Measurements from ENCODE around the gene CANX.

The CANX gene

DNA sequence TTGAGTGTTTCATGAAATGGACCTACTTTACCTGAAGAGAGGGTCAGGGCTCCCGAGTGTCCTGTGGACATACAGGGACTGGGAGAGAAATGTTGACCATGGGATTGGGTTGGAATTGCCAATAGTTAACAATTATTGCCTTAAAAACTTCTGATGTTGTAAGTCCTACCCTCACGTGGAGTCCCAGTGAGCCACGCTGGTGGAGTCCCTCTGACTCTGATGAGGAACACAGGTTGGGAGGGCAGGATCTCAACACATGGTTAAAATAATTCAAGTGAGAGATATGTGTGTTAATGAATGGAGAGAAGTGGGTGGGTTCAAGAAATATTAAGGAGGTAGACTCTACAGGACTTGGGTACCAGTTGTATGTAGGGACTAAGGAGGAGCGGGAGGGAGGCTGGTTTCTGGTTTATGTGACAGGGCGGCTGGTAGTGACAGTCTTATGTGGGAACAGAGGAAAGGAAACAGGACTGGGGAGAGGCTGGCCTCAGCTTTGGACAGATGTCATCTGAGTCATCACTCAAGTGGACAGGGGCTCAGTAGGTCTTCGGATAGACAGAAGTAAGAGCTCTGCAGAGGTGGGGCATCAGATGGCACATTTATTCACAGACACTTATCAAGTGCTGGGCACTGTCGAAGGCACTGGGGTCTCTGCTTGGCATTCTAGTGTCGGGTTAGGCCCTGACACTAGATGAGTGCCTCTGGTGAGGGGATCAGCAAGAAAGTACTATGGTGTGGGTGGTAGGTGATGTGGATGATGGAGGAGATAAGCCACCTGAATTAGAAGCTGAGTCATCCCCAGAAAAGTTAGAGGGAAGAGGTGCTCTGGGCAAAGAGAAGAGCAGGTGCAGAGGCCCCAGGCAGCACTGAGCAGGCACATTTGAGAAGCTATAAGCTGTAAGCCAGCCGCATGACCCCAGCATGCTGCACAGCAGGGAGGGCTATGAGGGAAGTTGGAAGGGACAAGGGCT lies 61.1 kb downstream of the CANX start:
- DNase-seq = peak; percentile 36 to 52

DNA sequence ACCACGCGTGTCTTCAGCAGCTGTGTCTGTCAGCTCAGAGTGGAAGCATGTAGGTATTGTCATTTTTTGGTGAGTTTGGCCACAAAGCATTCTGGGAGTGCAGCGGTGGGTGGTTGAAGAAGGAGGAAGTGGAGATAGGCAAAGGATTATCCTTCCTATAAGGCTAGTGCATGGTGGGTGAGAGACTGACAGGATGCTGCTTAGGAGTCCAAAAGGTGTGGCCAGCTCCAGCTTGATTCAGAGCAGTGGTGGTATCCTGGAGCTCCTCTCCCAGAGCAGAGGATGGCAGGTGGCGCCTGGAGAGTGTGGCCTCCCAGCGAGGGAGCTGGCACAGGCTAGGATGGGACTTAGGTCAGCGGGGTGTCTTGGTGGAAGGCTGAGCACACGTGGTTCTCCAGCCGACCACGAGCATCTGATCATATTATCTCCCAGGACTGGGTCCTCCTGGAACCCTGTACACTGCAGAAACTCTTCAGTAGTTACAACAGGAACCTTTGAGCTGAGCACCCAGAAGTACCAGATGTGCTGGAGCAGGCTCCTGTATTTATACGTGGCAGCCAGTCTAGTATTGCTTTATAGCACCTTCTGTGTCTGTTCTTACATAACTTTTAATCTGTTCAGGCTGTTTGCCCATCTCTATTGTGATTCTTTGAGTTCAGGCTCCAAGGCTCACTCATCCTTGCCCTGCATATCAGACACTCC lies 63.5 kb downstream of the CANX start:
- DNase-seq = peak; percentile 34 to 52

DNA sequence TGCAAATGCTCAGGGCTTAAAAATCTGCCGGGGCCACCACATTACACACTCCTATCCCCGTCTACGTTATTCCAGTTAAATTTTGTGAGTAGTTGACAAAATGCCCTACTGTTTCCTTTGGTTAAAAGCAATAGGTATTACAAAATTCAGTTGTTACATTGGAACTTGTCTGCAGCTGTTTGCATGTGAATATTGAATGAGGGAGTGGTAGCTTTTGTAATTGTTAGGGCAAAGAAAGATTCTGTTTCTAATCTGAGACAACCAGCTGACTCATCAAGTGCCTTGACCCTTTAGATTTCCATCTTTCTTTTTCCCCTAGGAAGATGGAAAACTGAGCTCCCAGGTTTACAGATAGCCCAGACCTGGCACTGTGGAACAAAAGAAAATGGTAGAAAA lies 64.0 kb downstream of the CANX start:
- no peak for DNase-seq

DNA sequence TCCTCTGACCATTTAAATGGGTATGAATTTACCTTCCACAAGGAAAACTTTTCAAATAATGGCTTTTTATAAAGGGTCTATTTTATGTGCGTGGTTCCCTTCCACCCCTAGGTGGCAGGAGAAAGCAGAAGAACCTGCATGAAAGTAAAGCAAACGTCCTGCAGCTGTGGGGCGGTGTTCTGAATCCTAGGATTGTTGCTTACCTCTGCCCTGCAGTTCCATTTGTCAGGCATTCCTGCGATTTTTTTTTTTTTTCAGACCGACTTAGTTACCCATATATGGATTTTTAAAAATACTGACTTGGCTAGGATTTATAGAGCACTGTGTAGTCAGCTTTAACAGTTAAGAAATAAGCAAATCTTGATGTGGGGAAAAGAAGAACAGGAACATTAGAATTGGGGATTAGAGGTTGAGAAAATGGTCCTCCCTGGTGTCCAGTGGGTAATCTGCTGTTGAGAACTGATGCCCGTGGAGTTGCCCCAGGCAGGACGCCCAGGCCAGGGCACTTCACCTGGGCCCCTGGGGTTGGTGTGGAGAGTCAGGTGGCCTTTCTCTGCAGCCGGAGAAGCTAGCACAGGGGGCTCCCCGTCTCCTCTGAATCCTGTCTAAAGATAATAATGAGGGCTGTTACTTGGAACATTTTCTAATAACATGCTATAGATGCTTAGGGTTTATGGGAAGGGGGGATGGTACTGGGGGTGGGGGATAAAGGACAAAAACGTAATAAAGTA lies 64.6 kb downstream of the CANX start:
- DNase-seq = peak; percentile 29 to 52

DNA sequence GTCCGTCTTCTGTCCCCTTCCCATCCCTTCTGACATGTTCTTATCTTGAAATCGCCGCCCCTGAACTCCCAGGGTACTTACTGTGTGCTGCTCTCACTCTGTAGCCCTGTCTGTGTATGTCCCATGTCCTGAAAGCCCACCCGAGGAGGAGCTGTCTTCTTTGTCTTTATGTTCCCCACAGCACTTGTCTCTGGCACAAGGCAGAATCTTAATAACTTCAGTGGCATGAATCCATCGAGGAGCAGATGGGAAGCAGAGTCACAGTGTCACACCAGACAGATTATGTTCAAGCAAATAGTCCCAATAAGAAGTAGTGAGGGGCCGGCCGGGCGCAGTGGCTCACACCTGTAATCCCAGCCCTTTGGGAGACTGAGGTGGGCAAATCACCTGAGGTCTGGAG lies 65.3 kb downstream of the CANX start:
- DNase-seq = no peak

DNA sequence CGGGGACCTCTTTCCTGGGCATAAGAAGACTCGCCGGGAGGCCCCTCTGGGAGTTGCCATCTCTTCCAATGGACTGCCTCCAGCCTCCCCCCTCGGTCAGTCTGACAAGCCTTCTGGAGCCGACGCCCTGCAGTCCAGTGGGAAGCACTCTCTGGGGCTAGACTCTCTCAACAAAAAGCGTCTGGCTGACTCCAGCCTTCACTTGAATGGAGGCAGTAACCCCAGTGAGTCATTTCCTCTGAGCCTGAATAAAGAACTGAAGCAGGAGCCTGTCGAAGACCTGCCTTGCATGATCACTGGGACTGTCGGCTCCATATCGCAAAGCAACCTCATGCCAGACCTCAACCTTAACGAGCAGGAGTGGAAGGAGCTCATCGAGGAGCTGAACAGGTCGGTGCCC lies 66.6 kb downstream of the CANX start:
- peak; percentile 54 to 65 for DNase-seq

DNA sequence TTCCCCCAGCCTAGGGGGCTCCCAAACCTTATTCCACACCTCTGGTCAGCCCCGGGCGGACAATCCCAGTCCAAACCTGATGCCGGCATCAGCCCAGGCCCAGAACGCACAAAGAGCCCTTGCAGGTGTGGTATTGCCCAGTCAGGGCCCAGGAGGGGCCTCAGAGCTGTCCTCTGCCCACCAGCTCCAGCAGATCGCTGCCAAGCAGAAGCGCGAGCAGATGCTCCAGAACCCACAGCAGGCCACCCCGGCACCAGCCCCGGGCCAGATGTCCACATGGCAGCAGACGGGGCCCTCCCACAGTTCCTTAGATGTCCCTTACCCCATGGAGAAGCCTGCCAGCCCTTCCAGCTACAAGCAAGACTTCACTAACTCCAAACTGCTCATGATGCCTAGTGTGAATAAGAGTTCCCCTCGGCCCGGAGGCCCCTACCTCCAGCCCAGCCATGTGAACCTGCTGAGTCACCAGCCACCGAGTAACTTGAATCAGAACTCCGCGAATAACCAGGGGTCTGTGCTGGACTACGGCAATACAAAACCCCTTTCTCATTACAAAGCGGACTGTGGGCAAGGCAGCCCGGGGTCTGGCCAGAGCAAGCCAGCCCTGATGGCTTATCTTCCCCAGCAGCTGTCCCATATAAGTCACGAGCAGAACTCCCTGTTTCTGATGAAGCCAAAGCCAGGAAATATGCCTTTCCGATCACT lies 67.4 kb downstream of the CANX start:
- DNase-seq = peak in 1 of 2 donors; percentile 19

DNA sequence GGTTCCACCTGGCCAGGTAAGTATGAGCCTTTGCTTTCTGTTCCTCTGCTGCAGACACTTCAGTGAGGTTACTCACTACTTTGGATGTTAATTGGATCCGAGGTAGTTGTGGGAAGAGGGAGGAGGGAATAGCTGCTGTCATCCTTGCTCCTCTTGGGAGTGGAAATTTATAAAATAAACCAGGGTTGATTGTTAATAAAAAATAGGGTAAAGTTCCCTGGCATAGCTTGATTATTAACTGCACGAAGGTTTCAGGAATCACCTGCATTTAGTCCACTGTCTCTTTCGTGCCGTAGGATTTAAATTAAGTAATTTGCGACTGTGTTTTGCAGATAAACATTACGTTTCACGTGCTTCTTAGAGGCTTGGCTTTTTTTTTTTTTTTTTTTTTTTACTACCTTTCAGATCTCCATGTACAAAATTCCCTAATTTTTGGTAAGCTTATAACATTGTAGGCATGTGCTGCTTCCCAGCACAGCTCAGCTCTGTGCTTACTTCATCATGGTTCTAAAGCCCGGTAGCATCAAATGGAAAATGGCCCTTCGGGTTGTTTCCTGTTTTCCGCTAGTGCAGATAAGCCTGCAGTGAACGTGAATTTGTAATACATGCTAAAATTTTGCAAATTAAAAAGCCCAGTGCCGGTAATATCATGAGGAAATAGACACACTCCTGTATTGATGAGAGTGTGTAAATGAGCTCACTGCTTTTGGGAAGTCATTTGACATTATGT lies 68.1 kb downstream of the CANX start:
- peak in 1 of 2 donors; percentile 30 for DNase-seq

DNA sequence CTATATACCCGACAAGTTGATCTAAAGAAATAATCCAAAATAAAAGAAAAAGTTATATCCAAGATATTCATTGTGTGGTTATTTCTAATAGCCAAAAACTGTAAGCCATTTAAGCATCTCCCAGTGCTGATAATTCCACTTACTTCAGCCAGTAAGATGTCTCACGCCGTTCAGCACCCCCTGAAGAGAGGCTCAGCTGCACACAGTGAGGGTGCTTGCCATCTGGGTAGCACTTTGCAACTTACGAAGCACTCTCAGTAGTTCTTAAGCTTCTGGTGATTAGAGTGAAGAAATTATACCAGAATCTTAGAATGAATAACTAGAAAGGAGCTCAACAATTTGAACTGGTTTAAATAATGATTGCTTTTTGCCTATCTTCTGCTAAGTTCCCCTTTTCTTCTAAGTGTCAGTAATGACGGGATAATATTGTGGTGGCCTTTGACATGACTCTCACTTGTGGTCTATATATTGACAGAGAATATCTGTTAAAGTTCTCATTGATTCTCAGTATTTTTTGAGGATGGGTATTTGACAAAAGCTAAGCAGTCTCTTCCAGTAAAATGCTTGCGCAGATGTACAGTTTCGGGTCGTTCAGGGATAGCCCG lies 68.8 kb downstream of the CANX start:
- DNase-seq = peak in 1 of 2 donors; percentile 35

DNA sequence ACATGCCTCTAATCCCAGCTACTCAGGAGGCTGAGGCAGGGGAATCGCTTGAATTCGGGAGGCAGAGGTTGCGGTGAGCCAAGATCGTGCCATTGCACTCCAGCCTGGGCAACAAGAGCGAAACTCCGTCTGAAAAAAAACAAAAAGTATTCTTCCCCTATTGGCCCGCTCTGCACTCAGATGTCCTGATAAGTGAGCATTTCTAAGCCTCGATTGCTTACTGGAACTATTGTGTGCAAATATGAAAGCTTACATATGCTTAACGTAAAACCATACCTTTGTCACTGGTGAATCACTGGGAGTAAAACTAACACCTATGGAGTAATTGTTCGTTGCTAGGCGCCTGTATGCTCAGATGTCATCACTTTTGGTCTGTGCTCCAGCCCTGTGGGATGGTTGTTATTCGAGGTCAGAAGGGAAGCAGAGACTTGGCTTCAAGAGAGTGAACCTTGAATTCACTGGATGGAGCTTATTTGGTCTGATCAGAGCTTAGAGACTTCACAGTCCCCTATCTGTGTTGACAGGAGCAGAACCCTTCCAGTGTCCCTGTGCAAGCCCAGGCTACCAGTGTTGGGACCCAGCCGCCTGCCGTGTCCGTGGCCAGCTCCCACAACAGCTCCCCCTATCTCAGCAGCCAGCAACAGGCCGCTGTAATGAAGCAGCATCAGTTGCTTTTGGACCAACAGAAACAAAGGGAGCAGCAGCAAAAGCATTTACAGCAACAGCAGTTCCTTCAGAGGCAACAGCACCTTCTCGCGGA lies 69.7 kb downstream of the CANX start:
- DNase-seq = no peak

DNA sequence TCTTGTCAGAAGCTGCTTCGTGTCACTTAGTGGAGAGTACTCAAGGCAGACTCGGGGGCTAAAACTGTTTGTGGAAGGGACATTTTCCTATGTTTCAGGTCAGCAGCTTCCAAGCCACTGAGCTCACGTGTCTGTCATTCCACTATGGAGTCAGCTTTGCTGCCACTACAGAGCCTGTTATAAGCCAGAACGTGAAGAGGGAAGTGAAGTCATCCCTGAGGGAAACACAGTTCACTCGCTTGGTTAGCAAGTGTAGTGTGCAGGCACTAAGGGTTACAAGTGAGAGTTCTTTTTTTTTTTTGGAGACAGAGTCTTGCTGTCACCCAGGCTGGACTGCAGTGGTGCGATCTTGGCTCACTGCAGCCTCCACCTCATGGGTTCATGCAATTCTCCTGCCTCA lies 70.5 kb downstream of the CANX start:
- peak; percentile 56 to 80 for DNase-seq

DNA sequence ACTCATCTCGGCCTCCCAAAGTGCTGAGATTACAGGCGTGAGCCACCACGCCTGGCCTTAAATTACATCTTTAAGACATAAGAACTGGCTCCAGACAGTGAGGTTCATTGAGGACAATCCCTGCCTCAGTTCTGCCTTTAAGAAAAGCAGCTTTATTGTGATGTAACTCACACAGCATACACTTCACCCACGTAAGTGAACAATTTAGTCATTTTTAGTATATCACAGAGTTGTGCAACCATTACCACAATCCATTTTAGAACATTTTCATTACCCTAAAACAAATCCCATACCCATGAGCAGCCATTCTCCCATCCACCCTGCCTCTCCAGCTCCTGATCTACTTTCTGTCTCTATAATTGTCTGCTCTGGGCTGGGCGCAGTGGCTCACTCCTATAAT lies 71.0 kb downstream of the CANX start:
- DNase-seq = peak; percentile 76 to 88

DNA sequence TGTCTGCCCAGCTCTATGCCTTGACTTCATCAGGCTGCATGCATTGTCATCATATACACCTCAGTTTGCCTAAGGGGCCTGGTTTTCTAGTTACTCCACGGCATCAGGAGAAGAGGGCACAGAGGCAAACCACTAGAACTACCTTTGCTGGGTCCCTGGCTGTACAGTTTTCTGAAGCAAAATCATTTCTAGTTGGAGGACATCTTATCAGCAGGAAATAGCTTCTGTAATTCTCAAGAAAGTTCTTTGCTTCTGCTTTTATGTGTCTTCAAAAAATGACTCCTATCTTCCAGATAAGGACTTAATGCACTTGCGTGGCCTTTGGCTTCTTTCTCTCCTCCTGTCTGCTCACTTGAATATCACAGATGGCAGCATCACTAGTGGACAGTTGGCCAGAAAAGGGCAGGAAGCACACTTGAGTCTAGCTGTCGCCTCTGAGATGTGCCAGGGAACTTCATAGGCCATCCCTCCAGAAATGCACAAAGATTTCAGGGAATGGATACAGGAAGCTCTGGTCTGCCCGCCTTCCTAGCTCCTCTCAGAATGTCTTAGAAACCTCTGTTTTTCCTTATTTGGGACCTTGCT lies 72.6 kb downstream of the CANX start:
- DNase-seq = no peak

DNA sequence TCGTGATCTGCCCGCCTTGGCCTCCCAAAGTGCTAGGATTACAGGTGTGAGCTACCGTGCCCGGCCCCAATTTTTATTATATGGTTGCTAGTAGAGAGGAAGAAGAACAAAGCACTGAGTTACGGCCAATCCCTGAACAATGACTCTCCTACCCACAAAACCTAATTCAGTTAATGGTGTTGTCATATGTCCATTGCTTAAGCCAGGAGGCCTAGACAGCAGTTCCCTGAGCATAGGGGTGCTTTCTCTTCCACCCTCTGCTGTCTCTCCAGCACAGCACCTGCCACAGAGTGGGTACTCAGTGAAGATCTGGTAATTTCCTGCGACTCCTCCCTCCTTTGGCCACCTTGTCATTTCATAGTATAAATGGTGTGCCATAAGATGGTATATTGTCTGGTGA lies 73.6 kb downstream of the CANX start:
- DNase-seq = peak; percentile 33 to 60

DNA sequence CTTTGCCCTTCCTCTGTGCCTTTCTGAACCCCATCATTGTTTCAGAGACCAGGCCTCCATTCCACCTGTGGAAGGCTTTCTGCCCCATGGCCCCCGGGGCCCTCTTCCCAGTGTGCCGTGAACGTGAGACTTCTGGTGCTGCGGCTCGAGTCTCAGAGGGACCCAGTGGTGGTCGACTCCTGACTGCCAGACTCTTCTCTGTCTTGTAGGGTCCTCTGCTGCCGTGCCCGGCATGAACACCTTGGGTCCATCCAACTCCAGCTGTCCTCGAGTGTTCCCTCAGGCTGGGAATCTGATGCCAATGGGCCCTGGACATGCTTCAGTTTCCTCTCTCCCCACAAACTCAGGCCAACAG lies 74.9 kb downstream of the CANX start:
- DNase-seq = no peak

DNA sequence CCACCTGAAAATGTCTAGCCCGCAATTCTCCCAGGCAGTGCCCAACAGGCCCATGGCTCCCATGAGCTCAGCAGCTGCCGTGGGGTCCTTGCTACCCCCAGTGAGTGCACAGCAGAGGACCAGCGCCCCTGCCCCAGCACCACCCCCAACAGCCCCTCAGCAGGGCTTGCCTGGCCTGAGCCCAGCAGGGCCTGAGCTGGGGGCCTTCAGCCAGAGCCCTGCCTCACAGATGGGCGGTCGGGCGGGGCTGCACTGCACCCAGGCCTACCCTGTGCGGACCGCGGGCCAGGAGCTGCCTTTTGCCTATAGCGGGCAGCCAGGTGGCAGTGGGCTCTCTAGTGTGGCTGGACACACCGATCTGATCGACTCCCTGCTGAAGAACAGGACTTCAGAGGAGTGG lies 75.7 kb downstream of the CANX start:
- no peak for DNase-seq

DNA sequence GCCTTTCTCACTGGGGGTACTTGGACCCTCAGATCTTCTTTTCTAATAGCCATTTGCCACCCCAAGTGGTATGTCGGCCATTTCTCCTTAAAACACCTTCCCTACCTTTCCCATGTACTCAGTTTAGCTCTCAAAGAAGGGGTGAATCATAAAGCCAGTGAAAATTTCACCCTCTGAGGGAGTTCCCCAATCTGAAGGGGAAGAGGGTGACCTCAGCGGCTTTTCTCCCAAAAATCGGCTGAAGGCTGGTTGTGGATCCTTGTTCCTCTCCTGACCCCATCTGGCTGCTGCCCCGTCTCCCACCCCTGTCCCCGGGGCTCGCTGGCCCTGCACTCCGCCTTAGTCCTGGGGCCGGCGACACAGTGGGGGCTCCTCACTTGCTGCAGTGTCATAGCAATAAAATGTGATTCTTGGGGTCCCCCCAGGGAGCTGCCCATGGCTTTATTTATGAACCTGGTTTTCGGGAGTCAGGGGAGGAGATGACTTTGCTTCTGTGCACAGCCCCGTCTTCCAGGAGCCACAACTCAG lies 77.7 kb downstream of the CANX start:
- peak; percentile 64 to 74 for DNase-seq

DNA sequence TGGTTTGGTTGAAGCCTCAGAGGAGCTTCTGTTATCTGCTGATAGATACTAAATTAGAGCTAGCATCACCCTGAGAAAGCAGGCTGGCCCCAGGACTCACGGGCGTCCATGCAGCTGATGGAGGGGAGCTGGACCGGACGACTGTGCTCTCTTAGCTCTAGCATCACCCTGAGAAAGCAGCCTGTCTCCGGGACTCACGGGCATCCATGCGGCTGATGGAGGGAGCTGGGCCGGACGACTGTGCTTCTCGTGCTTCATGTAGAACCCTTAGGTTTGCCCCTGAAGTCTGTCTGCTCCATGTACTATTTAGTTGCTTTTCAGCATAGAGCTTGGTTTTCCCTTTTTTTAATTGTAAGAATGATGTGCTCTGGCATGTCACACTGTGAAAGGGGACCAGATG lies 78.7 kb downstream of the CANX start:
- no peak for DNase-seq

DNA sequence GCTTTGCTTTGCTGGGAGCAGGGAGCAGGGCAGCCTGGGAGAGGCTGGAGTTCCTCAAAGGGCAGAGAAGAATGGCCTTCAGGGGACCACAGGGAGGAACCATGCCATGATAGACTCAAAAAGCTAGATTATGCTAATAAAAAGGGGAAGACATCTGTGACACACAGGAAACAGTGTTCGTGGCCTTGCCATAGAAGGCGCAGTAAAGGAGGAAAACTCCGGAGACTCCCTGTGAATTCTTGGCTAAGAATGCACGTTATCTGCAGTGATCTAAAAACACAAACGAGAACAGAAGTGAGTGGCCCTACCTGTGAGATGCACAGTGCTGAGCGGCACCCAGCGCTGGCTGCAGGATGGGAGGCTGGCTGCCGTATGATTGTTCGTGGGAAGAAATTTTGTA lies 79.1 kb downstream of the CANX start:
- DNase-seq = peak; percentile 58 to 64

DNA sequence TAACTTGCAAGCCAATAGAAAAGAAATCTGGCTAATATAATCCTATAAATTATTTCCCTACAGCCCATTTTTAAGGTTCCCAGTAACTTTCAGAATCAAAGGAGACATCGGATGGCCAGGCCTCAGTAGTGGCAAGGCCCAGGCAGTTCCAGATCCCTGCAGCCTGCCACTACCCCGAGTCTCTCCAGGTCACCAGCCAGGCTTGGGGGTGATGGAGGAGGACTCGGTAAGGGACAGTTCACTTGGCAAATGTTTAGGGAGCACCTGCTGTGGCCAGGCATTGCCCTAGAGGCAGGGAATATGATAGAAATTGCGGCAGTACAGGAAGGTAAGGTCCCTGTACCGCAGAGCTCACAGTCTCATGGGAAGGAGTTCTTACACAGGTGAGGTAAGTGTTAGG lies 79.8 kb downstream of the CANX start:
- DNase-seq = no peak

Data from inflammatory macrophage treated with lipopolysaccharide for 1 hour (primary cell).